T-helper 22 cell (primary cell): ENCODE measurements around the gene TSHZ2.
A peak's percentile ranks its signal among the peaks of the same experiment; 100 is the strongest.
"Not testable (repeated sequence)": the region's sequence is repeated elsewhere in the genome, so short reads cannot be mapped to it uniquely, and the experiment has no call there.

ENCODE experiments used
- DNase-seq: peaks from one replicate; pipeline ENCODE4 v3.0.0-alpha.2; 2020; ENCODE audit warnings: low read depth

TSHZ2 gene

GRCh38 chr20:52964131-52964530 is 8.0 kb upstream of the TSHZ2 start:
- no peak for DNase-seq

- DNase-seq = no peak
Measured at GRCh38 chr20:52965380-52965779, 6.8 kb upstream of the TSHZ2 start.

- no peak for DNase-seq
Measured at GRCh38 chr20:52965819-52966218, 6.3 kb upstream of the TSHZ2 start.

- not testable (repeated sequence) for DNase-seq
Measured at GRCh38 chr20:52966543-52966942, 5.6 kb upstream of the TSHZ2 start.

GRCh38 chr20:52971498-52972189 is 514 bp upstream of the TSHZ2 start:
- no peak for DNase-seq

- DNase-seq = peak; percentile 14
Measured at GRCh38 chr20:52972965-52973819, 1.0 kb downstream of the TSHZ2 start.

- peak; percentile 48 for DNase-seq
Measured at GRCh38 chr20:52974179-52974594, 2.0 kb downstream of the TSHZ2 start.

GRCh38 chr20:52975029-52975732 is 3.0 kb downstream of the TSHZ2 start:
- DNase-seq = peak; percentile 23

- DNase-seq = no peak
Measured at GRCh38 chr20:52975803-52976531, 3.8 kb downstream of the TSHZ2 start.

- no peak for DNase-seq
Measured at GRCh38 chr20:52978851-52979250, 6.7 kb downstream of the TSHZ2 start.

- DNase-seq = no peak
Measured at GRCh38 chr20:52981051-52981450, 8.9 kb downstream of the TSHZ2 start.

- DNase-seq = no peak
Measured at GRCh38 chr20:52983726-52984450, 11.7 kb downstream of the TSHZ2 start.

- no peak for DNase-seq
Measured at GRCh38 chr20:52984451-52984810, 12.3 kb downstream of the TSHZ2 start.

- DNase-seq = no peak
Measured at GRCh38 chr20:52985687-52986086, 13.5 kb downstream of the TSHZ2 start.

GRCh38 chr20:52987295-52987694 is 15.1 kb downstream of the TSHZ2 start:
- DNase-seq = no peak

- no peak for DNase-seq
Measured at GRCh38 chr20:52991830-52992229, 19.7 kb downstream of the TSHZ2 start.

GRCh38 chr20:52992632-52993031 is 20.5 kb downstream of the TSHZ2 start:
- no peak for DNase-seq

GRCh38 chr20:52993076-52993475 is 20.9 kb downstream of the TSHZ2 start:
- no peak for DNase-seq

- DNase-seq = no peak
Measured at GRCh38 chr20:52994184-52994970, 22.2 kb downstream of the TSHZ2 start.

- DNase-seq = no peak
Measured at GRCh38 chr20:52996130-52996529, 24.0 kb downstream of the TSHZ2 start.

GRCh38 chr20:52996658-52997057 is 24.5 kb downstream of the TSHZ2 start:
- DNase-seq = no peak
